Left colon (tissue), 2 donors: ENCODE results near the gene HOPX. TPM values are rescaled to one million over a fixed set of nuclear protein-coding genes. Genes with fewer than 3 reads are reported as not detected.

Experiments
- ATAC-seq: fragments of 200-7000 bp; cut with Tn5 transposase; one replicate; pipeline ENCODE4 v1.9.1; 2020; ENCODE audit warnings: mild to moderate bottlenecking, moderate library complexity
- DNase-seq, 2 donors: peaks; one replicate each; pipeline ENCODE4 v3.0.0-alpha.2; 2020
- intact Hi-C, 2 donors: fragments of 100-400 bp; cut with DNase I in 1 of 2; cut with micrococcal nuclease in 1 of 2; formaldehyde crosslinking; loops; one replicate each; pipeline versions ENCODE4 v1.11.2 to v1.14.0; 2022; cut with DNase I, micrococcal nuclease
- total RNA-seq, 2 donors: library from RNA; stranded (reverse); fragmentation: NEBNext Ultra II Directional; extraction: Animal tissue kit (Norgen Biotek cat#: 25700); gene quantifications; one replicate each; pipeline ENCODE4 v1.2.1, GENCODE V29; 2021
- donor health status: DM: no; HTN: no; CAD: no.
- donor health status: DM: yes; HTN: yes; CAD: no.

The HOPX gene
- total RNA-seq, 2 donors from 2014 or later = 0.76 to 2.7 TPM

DNA sequence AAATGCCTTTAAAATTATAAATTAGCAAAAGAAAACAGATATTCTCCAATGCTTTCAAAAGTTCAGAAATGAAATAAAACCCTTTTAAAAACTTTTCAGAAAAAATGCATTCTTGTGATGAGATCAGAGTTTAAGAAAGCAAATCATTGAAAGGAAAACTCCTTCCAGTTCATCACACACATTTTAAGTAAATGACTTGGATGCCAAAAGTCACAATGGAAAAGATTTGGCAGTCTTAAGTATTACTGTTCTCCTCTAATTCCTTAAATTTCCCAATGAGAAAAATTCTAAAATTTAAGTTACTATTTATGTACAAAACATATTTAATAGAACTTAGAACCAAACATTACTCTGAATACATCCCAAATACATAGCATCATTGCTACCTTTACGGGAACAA lies 21.1 kb downstream of the HOPX start:
- no peak for DNase-seq
- intact Hi-C loops = no loop called here
- no peak for ATAC-seq

- no peak for ATAC-seq
- DNase-seq = no peak
- intact Hi-C loops = no loop called here
Measured at GRCh38 chr4:56658528-56658927, 22.6 kb downstream of the HOPX start.

- ATAC-seq (no peak), DNase-seq (no peak)
- intact Hi-C loops = no loop called here
Measured at GRCh38 chr4:56657818-56658217, 23.3 kb downstream of the HOPX start.

- ATAC-seq = no peak
- intact Hi-C loops = no loop called here
- DNase-seq = no peak
Measured at GRCh38 chr4:56657128-56657527, 24.0 kb downstream of the HOPX start.

DNA sequence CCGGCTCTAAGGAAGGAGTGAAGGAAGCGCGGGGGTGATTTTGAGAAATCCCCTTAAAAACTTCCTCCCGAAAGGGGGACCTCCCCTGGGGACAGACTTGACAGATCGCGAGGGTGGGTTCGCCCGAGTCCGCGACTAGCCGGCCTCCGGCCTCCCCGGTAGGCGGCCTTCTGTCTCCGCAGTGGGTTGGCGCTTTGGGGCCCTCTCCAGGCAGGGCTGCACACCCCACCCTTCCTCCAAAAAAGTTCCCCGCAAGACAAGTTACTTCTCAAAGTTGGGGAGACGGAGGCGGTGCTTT lies 24.8 kb downstream of the HOPX start:
- peak; percentile 30 for ATAC-seq
- peak; percentile 33 to 34 for DNase-seq
- intact Hi-C loops = no loop called here

- DNase-seq (peak in 1 of 2 donors; percentile 26), ATAC-seq (peak; percentile 47)
- intact Hi-C loops = no loop called here
Measured at GRCh38 chr4:56655627-56656345, 25.3 kb downstream of the HOPX start.

GRCh38 chr4:56655209-56655626 lies 25.9 kb downstream of the HOPX start:
- DNase-seq = peak in 1 of 2 donors; percentile 38
- intact Hi-C loops = no loop called here
- peak; percentile 39 for ATAC-seq

GRCh38 chr4:56654238-56654632 lies 26.9 kb downstream of the HOPX start:
- intact Hi-C loops = no loop called here
- peak in 1 of 2 donors; percentile 73 for DNase-seq
- ATAC-seq = peak; percentile 80

GRCh38 chr4:56653461-56654237 lies 27.4 kb downstream of the HOPX start:
- intact Hi-C loops = no loop called here
- DNase-seq (no peak), ATAC-seq (peak; percentile 4)

DNA sequence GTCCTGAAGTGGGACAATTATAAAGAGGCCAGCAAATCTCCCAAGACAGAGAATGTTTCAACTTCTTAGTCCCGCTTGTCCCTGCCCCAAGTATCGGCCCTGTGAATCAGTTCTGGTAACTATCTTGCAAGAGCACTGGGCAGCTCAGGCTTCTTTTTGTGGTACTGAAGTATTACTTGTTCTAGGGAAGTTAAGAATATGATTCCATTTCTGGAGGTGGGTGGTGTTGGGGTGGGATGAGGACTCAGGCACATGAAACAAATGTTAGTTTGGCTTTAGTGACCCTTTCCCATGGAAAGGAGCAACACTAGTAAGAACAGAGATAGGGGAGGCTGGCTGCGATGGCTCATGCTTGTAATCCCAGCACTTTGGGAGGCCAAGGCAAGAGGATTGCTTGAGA lies 28.9 kb downstream of the HOPX start:
- intact Hi-C loops = no loop called here
- DNase-seq (no peak), ATAC-seq (no peak)

DNA sequence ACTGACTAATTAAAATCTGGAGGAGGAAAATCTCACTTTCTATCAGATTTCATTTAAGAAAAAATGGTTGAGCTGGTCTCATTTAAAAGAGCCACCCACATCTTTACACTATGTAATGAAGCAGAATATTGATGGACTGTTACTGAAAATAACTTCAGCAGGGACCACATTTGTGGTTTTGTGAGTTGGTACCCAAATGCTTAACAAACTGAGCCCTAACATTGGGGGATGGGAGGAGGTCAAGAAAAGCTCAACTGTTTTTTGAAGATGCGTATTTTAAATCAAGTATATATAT lies 30.1 kb downstream of the HOPX start:
- ATAC-seq = no peak
- intact Hi-C loops = no loop called here
- no peak for DNase-seq

GRCh38 chr4:56650262-56651055 lies 30.6 kb downstream of the HOPX start:
- ATAC-seq = no peak

GRCh38 chr4:56649445-56650261 lies 31.4 kb downstream of the HOPX start:
- intact Hi-C loops = no loop called here
- no peak for ATAC-seq
- DNase-seq = no peak

More at GRCh38 chr4:56650262-56651055, 30.6 kb downstream of the HOPX start:
- intact Hi-C loops = no loop called here
- DNase-seq = no peak

DNA sequence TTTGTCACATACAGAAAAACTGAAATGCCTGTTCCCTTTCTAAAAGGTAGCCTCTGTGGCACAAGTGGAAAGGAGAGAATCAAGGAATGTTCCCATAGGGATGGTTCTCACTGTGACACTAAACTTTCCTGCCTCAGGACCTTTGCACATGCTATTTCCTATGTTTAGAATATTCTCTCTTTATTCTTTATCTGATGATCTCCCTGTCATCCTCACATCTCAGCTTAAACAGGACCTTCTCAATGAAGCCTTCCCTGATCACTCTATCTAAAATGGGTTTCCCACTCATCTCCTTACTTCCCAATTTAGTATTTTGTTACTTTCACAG lies 32.3 kb downstream of the HOPX start:
- intact Hi-C loops = no loop called here
- ATAC-seq (no peak), DNase-seq (no peak)

DNA sequence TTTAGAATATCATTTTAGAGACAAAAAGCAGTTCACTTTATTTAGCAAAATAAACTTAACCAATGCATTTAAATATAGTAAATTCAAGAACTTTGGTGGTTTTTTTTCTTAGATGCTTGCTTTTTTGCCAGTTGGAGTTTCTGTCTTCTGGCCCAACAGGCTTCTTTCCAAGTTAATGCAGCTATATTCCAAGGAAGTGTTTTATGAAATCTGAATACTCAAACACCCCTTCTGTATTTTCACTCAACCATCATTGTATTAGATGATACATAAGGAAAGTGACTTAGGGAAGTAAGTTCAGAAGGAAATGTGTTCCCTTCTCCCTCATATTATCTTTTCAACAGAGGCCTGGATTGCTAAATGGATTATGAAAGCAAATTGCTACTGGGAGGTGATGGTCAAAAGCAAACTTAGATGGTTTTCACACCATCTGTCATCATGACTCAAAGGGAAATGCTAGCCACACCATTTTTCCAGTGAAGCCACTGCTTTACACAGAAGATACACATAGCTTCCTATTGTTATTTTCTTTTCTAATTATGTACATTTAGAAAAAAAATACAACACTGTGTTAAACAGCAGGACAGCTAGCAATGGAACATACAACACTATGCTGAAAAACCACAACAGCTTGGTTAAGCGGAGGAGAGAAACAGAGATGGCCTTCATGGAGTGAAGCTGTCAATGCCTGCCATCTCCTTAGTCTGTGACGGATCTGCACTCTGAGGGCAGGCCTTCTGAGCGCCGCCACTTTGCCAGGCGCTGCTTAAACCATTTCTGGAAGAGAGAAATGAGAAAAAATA lies 32.9 kb downstream of the HOPX start:
- no peak for ATAC-seq
- intact Hi-C loops = no loop called here
- DNase-seq = no peak

DNA sequence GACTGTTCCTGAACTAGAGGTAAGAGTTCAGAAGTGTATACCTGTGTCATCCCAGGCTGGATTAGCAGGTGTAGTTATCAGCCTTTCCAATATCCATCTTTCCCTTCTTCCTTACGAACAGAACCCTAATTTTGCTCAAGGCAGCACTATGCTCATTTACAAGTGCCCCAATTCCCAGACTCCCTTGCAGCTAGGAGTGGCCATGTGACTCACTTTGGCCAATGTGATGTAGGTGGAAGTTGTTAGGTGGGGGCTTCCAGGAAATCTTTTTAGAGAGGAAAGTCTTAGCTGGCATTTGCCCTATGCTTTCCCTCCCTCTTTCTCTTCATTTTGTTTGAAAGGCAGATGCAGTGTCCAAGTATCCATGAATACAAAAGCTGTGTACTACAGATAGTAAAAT lies 34.8 kb downstream of the HOPX start:
- no peak for DNase-seq
- no peak for ATAC-seq
- intact Hi-C loops = no loop called here

- DNase-seq (no peak), ATAC-seq (no peak)
- intact Hi-C loops = no loop called here
Measured at GRCh38 chr4:56643596-56643995, 37.5 kb downstream of the HOPX start.

DNA sequence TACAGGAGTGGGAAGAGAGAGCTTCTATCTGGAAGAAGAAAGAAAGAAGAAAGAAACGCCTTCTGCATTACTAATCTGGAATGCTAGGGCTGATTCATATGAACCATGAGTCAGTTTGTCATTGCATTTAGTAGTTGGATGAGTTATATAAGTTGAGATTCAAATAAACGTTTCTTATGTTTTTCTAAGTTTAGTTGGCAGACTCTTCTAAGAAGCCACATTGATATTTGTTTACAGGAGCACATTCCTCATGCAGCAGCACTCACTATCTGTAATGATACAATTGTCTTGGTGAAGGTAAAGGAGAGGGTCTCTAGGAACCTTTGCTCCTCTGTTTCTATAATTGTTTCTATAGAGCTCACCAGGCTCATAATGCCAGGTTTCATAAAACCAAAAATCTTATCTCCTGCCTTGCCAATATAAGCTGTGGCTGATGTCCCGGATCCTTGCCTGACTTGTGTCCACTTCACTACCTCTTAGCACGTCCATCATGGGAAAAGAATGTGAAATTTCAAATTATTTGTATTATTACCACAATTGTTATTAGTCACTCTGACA lies 39.5 kb downstream of the HOPX start:
- intact Hi-C loops = no loop called here
- ATAC-seq (no peak), DNase-seq (no peak)
